Erythroblast (primary cell): ENCODE results near the gene EIF5AL1.

ENCODE experiments used
- GATA1 ChIP-seq: IDR thresholded peaks from 2 replicates; pipeline ENCODE4 v1.6.1; 2011; ENCODE audit warnings: low read depth, mild to moderate bottlenecking, control low read depth, low read length, moderate library complexity
- POLR2A ChIP-seq: IDR thresholded peaks from 2 replicates; pipeline ENCODE4 v1.6.1; 2011; ENCODE audit warnings: mild to moderate bottlenecking, low read length

DNA sequence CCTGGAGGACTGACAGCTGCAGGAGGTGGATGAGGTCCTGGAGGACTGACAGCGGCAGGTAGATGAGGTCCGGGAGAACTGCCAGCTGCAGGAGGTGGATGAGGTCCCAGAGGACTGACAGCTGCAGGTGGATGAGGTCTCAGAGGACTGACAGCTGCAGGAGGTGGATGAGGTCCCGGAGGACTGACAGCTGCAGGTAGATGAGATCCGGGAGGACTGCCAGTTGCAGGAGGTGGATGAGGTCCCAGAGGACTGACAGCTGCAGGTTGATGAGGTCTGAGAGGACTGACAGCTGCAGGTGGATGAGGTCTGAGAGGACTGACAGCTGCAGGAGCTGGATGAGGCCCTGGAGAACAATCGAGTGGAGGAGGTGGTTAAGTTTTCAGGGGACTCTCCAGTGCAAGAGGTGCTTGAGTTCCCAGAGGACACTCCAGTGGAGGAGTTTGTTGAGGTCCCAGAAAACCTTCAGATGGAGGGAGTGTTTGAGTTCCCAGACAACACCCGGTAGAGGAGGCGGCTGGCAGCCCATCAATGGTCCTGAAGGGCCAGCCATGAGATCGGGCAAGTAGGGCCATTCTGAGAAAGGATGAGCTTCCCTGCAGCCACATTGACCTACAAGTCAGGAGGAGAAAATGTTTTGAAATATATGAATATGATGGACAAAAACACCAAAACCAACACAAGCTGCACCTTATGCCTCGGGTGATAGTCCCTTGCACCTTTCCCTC is 4.7 kb upstream of the EIF5AL1 start:
- no peak for TF ChIP-seq POLR2A
- no peak for TF ChIP-seq GATA1
